Activated CD4-positive, alpha-beta T cell treated with anti-CD3 and anti-CD28 coated beads, Interleukin-2, amount 10 ng/mL, durations not matched to agents 7 days and 5 days (primary cell): ENCODE results near the gene OPTC. TPM values are rescaled to one million over a fixed set of nuclear protein-coding genes. Genes with fewer than 3 reads are reported as not detected.

ENCODE experiments used
- CTCF ChIA-PET: fragments of 350-600 bp; sonication (Branson Sonifier 250); formaldehyde crosslinking; loops from one replicate; lab custom pipeline; 2021; ENCODE audit warnings: antibody characterized with exemption; lab: Charles Lee
- POLR2A ChIA-PET: fragments of 350-600 bp; sonication (Branson Sonifier 250); formaldehyde crosslinking; loops from one replicate; lab custom pipeline; 2021; ENCODE audit warnings: antibody characterized with exemption; lab: Charles Lee
- DNase-seq: peaks from one replicate; pipeline ENCODE4 v3.0.0-alpha.2; 2020
- H3K27ac Mint-ChIP-seq: one replicate; pipeline ENCODE4 v1.8.0; 2021; ENCODE audit warnings: mild to moderate bottlenecking, moderate library complexity, mixed read lengths
- H3K27me3 Mint-ChIP-seq: one replicate; pipeline ENCODE4 v1.8.0; 2021; ENCODE audit warnings: mixed read lengths
- H3K36me3 Mint-ChIP-seq: one replicate; pipeline ENCODE4 v1.8.0; 2021; ENCODE audit warnings: low read depth, mixed read lengths
- H3K4me1 Mint-ChIP-seq: one replicate; pipeline ENCODE4 v1.8.0; 2021; ENCODE audit warnings: mixed read lengths
- H3K4me3 Mint-ChIP-seq: one replicate; pipeline ENCODE4 v1.8.0; 2021; ENCODE audit warnings: mild to moderate bottlenecking, moderate library complexity, mixed read lengths
- H3K9me3 Mint-ChIP-seq: one replicate; pipeline ENCODE4 v1.8.0; 2021; ENCODE audit warnings: mixed read lengths
- total RNA-seq, 2 experiments: library from RNA; stranded (reverse); gene quantifications; one replicate each; pipeline ENCODE4 v1.2.3, GENCODE V29; 2021

OPTC gene
- total RNA-seq, 2 experiments from 2014 or later, result not detected

- CTCF ChIA-PET, result interaction anchor here (0.6 to 0.7 kb wide), 2 partner anchors 18 to 143 kb away, joined by 3 to 4 read pairs; no protein-coding TSS in a partner anchor
- Mint-ChIP-seq H3K9me3 (no peaks in the 10 kb centered on the region), H3K27me3 (no peaks in the 10 kb centered on the region), H3K36me3 (no peaks in the 10 kb centered on the region), H3K27ac (no peak overlapping the region), H3K4me3 (no peak overlapping the region), H3K4me1 (peaks cover 5% of the 10 kb centered on the region)
- no peak for DNase-seq
- POLR2A ChIA-PET, result no interaction called here
Measured at GRCh38 chr1:203549309-203549708, 55.4 kb downstream of the OPTC start.

- DNase-seq, result no peak
- ChIA-PET CTCF (no interaction called here), POLR2A (no interaction called here)
- Mint-ChIP-seq H3K4me3 (no peak overlapping the region), H3K4me1 (peaks cover 6% of the 10 kb centered on the region), H3K9me3 (no peaks in the 10 kb centered on the region), H3K36me3 (no peaks in the 10 kb centered on the region), H3K27ac (no peak overlapping the region), H3K27me3 (no peaks in the 10 kb centered on the region)
Measured at GRCh38 chr1:203550846-203551245, 56.9 kb downstream of the OPTC start.

GRCh38 chr1:203551550-203551949 lies 57.6 kb downstream of the OPTC start:
- H3K27ac Mint-ChIP-seq, result no peak overlapping the region
- ChIA-PET CTCF (no interaction called here), POLR2A (no interaction called here)
- DNase-seq, result no peak
- no peaks in the 10 kb centered on the region for H3K9me3 Mint-ChIP-seq
- no peaks in the 10 kb centered on the region for H3K36me3 Mint-ChIP-seq
- no peaks in the 10 kb centered on the region for H3K27me3 Mint-ChIP-seq
- H3K4me3 Mint-ChIP-seq, result no peak overlapping the region
- peaks cover 3% of the 10 kb centered on the region for H3K4me1 Mint-ChIP-seq

GRCh38 chr1:203553496-203553895 lies 59.5 kb downstream of the OPTC start:
- no peak overlapping the region for H3K27ac Mint-ChIP-seq
- ChIA-PET POLR2A (no interaction called here), CTCF (no interaction called here)
- H3K27me3 Mint-ChIP-seq, result peaks cover 7% of the 10 kb centered on the region
- H3K9me3 Mint-ChIP-seq, result no peaks in the 10 kb centered on the region
- H3K36me3 Mint-ChIP-seq, result no peaks in the 10 kb centered on the region
- peaks cover 3% of the 10 kb centered on the region for H3K4me1 Mint-ChIP-seq
- no peak for DNase-seq
- no peak overlapping the region for H3K4me3 Mint-ChIP-seq

- Mint-ChIP-seq H3K4me1 (peaks cover 3% of the 10 kb centered on the region), H3K4me3 (no peak overlapping the region), H3K27ac (no peak overlapping the region), H3K36me3 (no peaks in the 10 kb centered on the region), H3K27me3 (peaks cover 7% of the 10 kb centered on the region), H3K9me3 (no peaks in the 10 kb centered on the region)
- DNase-seq, result no peak
- CTCF ChIA-PET, result no interaction called here
- POLR2A ChIA-PET, result no interaction called here
Measured at GRCh38 chr1:203554071-203554470, 60.1 kb downstream of the OPTC start.

- Mint-ChIP-seq H3K36me3 (no peaks in the 10 kb centered on the region), H3K9me3 (no peaks in the 10 kb centered on the region), H3K27me3 (peaks cover 7% of the 10 kb centered on the region), H3K4me1 (peaks cover 3% of the 10 kb centered on the region), H3K4me3 (no peak overlapping the region), H3K27ac (no peak overlapping the region)
- ChIA-PET POLR2A (no interaction called here), CTCF (interaction anchor here (2.0 kb wide), 1 partner anchor 28 kb away, joined by 7 read pairs; no protein-coding TSS in a partner anchor)
- DNase-seq, result no peak
Measured at GRCh38 chr1:203555076-203555475, 61.1 kb downstream of the OPTC start.

- Mint-ChIP-seq H3K36me3 (no peaks in the 10 kb centered on the region), H3K27ac (no peak overlapping the region), H3K4me3 (no peak overlapping the region), H3K27me3 (peaks cover 7% of the 10 kb centered on the region), H3K4me1 (peaks cover 3% of the 10 kb centered on the region), H3K9me3 (no peaks in the 10 kb centered on the region)
- ChIA-PET POLR2A (no interaction called here), CTCF (interaction anchor here (2.0 kb wide), 1 partner anchor 28 kb away, joined by 7 read pairs; no protein-coding TSS in a partner anchor)
- DNase-seq, result no peak
Measured at GRCh38 chr1:203555511-203556046, 61.6 kb downstream of the OPTC start.

GRCh38 chr1:203556047-203556851 lies 62.3 kb downstream of the OPTC start:
- DNase-seq, result no peak
- Mint-ChIP-seq H3K27ac (no peak overlapping the region), H3K4me3 (no peak overlapping the region), H3K27me3 (peaks cover 7% of the 10 kb centered on the region), H3K36me3 (no peaks in the 10 kb centered on the region), H3K4me1 (peaks cover 3% of the 10 kb centered on the region), H3K9me3 (no peaks in the 10 kb centered on the region)
- CTCF ChIA-PET, result interaction anchor here (2.0 kb wide), 1 partner anchor 29 kb away, joined by 7 read pairs; no protein-coding TSS in a partner anchor
- POLR2A ChIA-PET, result no interaction called here

GRCh38 chr1:203557390-203557789 lies 63.4 kb downstream of the OPTC start:
- H3K36me3 Mint-ChIP-seq, result no peaks in the 10 kb centered on the region
- DNase-seq, result no peak
- H3K27me3 Mint-ChIP-seq, result peaks cover 10% of the 10 kb centered on the region
- ChIA-PET POLR2A (no interaction called here), CTCF (interaction anchor here (0.9 kb wide), 1 partner anchor 53 kb away, joined by 4 read pairs; no protein-coding TSS in a partner anchor)
- H3K4me1 Mint-ChIP-seq, result peaks cover 3% of the 10 kb centered on the region
- H3K4me3 Mint-ChIP-seq, result no peak overlapping the region
- no peaks in the 10 kb centered on the region for H3K9me3 Mint-ChIP-seq
- no peak overlapping the region for H3K27ac Mint-ChIP-seq

GRCh38 chr1:203558064-203558760 lies 64.3 kb downstream of the OPTC start:
- H3K4me3 Mint-ChIP-seq, result no peak overlapping the region
- peaks cover 11% of the 10 kb centered on the region for H3K27me3 Mint-ChIP-seq
- H3K36me3 Mint-ChIP-seq, result no peaks in the 10 kb centered on the region
- no peak overlapping the region for H3K27ac Mint-ChIP-seq
- H3K4me1 Mint-ChIP-seq, result peaks cover 3% of the 10 kb centered on the region
- no peak for DNase-seq
- no peaks in the 10 kb centered on the region for H3K9me3 Mint-ChIP-seq
- POLR2A ChIA-PET, result no interaction called here
- CTCF ChIA-PET, result interaction anchor here (0.9 kb wide), 1 partner anchor 54 kb away, joined by 4 read pairs; no protein-coding TSS in a partner anchor
